Endothelial cell (in vitro differentiated cells): Measurements from ENCODE around the gene SMIM41. TPM values are rescaled to one million over a fixed set of nuclear protein-coding genes. Genes with fewer than 3 reads are reported as not detected.
A peak's percentile ranks its signal among the peaks of the same experiment; 100 is the strongest.

Experiments used
- DNase-seq: peaks from one replicate; pipeline ENCODE4 v3.0.0; 2021; ENCODE audit warnings: low spot score
- H3K27ac Mint-ChIP-seq: one replicate; pipeline ENCODE4 v1.8.0; 2021; ENCODE audit warnings: mixed read lengths, inconsistent platforms; ENCODE audit not compliant: unreplicated experiment
- H3K27me3 Mint-ChIP-seq: one replicate; pipeline ENCODE4 v1.8.0; 2021; ENCODE audit warnings: mild to moderate bottlenecking, moderate library complexity, mixed read lengths, inconsistent platforms; ENCODE audit not compliant: unreplicated experiment
- H3K36me3 Mint-ChIP-seq: one replicate; pipeline ENCODE4 v1.8.0; 2021; ENCODE audit warnings: mild to moderate bottlenecking, low read depth, mixed read lengths, inconsistent platforms; ENCODE audit not compliant: unreplicated experiment
- H3K4me1 Mint-ChIP-seq: one replicate; pipeline ENCODE4 v1.8.0; 2021; ENCODE audit warnings: mild to moderate bottlenecking, mixed read lengths, inconsistent platforms; ENCODE audit not compliant: unreplicated experiment
- H3K4me3 Mint-ChIP-seq: one replicate; pipeline ENCODE4 v1.8.0; 2021; ENCODE audit warnings: mild to moderate bottlenecking, mixed read lengths, inconsistent platforms; ENCODE audit not compliant: unreplicated experiment
- H3K9me3 Mint-ChIP-seq: one replicate; pipeline ENCODE4 v1.8.0; 2021; ENCODE audit warnings: mixed read lengths, inconsistent platforms; ENCODE audit not compliant: unreplicated experiment
- CTCF ChIP-seq: fragments of 200-600 bp; sonication (generic); IDR thresholded peaks from one replicate; pipeline ENCODE4 v1.5.0; 2021; ENCODE audit warnings: antibody characterized with exemption; ENCODE audit not compliant: unreplicated experiment
- total RNA-seq: library from RNA; stranded (reverse); fragmentation: NEBNext Ultra II Directional; extraction: Animal tissue kit (Norgen Biotek cat#: 25700); gene quantifications from one replicate; pipeline ENCODE4 v1.2.1, GENCODE V29; 2021; ENCODE audit not compliant: unreplicated experiment

Gene SMIM41
- total RNA-seq, 1 donor from 2014 or later: not detected

GRCh38 chr12:52066346-52067080 lies 13.0 kb upstream of the SMIM41 start:
- Mint-ChIP-seq H3K9me3 (no peaks in the 10 kb centered on the region), H3K4me3 (no peak overlapping the region), H3K27me3 (peaks cover 15% of the 10 kb centered on the region), H3K4me1 (peaks cover 12% of the 10 kb centered on the region), H3K27ac (no peak overlapping the region), H3K36me3 (no peaks in the 10 kb centered on the region)
- TF ChIP-seq CTCF: no peak
- no peak for DNase-seq

GRCh38 chr12:52067081-52067374 lies 12.5 kb upstream of the SMIM41 start:
- no peaks in the 10 kb centered on the region for H3K36me3 Mint-ChIP-seq
- H3K4me3 Mint-ChIP-seq: no peak overlapping the region
- TF ChIP-seq CTCF: no peak
- H3K27me3 Mint-ChIP-seq: peaks cover 15% of the 10 kb centered on the region
- no peak overlapping the region for H3K27ac Mint-ChIP-seq
- H3K9me3 Mint-ChIP-seq: no peaks in the 10 kb centered on the region
- DNase-seq: no peak
- H3K4me1 Mint-ChIP-seq: peaks cover 12% of the 10 kb centered on the region

- H3K36me3 Mint-ChIP-seq: peaks cover 10% of the 10 kb centered on the region
- H3K4me3 Mint-ChIP-seq: peak within 1 kb of the TSS; percentile 98
- peak; percentile 4 for TF ChIP-seq CTCF
- peaks cover 12% of the 10 kb centered on the region for H3K27me3 Mint-ChIP-seq
- H3K27ac Mint-ChIP-seq: peak within 1 kb of the TSS; percentile 99
- peaks cover 12% of the 10 kb centered on the region for H3K4me1 Mint-ChIP-seq
- H3K9me3 Mint-ChIP-seq: no peaks in the 10 kb centered on the region
- DNase-seq: peak; percentile 84
Observed at GRCh38 chr12:52069327-52070184, 9.9 kb upstream of the SMIM41 start, which contains the start of gene ATG101. Gene ATG101 (plus strand): TSS chr12:52069978. CDS start chr12:52073651, 3,673 bp downstream.

- peak overlapping the region; percentile 77 for H3K27ac Mint-ChIP-seq
- H3K36me3 Mint-ChIP-seq: peaks cover 10% of the 10 kb centered on the region
- TF ChIP-seq CTCF: no peak
- peaks cover 12% of the 10 kb centered on the region for H3K4me1 Mint-ChIP-seq
- H3K9me3 Mint-ChIP-seq: no peaks in the 10 kb centered on the region
- DNase-seq: no peak
- H3K4me3 Mint-ChIP-seq: peak overlapping the region; percentile 98
- H3K27me3 Mint-ChIP-seq: peaks cover 12% of the 10 kb centered on the region
Observed at GRCh38 chr12:52070185-52070925, 9.1 kb upstream of the SMIM41 start.
